Sigmoid colon (tissue), 7 donors: ENCODE data around the gene IGF2. TPM values are rescaled to one million over a fixed set of nuclear protein-coding genes. Genes with fewer than 3 reads are reported as not detected.

ENCODE experiments used
- DNase-seq: peaks from one replicate; pipeline ENCODE4 v3.0.0-alpha.2; 2019
- H3K27ac ChIP-seq, 4 donors: fragments of 200-600 bp; sonication (generic); one replicate each; pipeline ENCODE4 v1.5.1; 2016 to 2019; ENCODE audit warnings: mild to moderate bottlenecking in 1 of 4
- H3K27me3 ChIP-seq, 3 donors: fragments of 200-600 bp; sonication (generic); one replicate each; pipeline ENCODE4 v1.5.1; 2019; ENCODE audit warnings: mild to moderate bottlenecking in 1 of 3
- H3K36me3 ChIP-seq, 4 donors: fragments of 200-600 bp; sonication (generic); one replicate each; pipeline ENCODE4 v1.5.1; 2016 to 2019
- H3K4me1 ChIP-seq, 4 donors: fragments of 200-600 bp; sonication (generic); one replicate each; pipeline ENCODE4 v1.5.1; 2017 to 2019
- H3K4me3 ChIP-seq, 4 donors: fragments of 200-600 bp; sonication (generic); one replicate each; pipeline ENCODE4 v1.5.1; 2017 to 2019; ENCODE audit warnings: mild to moderate bottlenecking in 2 of 4, moderate library complexity in 1 of 4
- H3K9me3 ChIP-seq, 4 donors: fragments of 200-600 bp in 3 of 4; sonication (generic) in 3 of 4; one replicate each; pipeline versions ENCODE4 v1.5.1 to v1.6.1; 2013 to 2019
- EP300 ChIP-seq, 4 donors: sonication (generic); formaldehyde crosslinking; IDR thresholded peaks; one replicate each; pipeline ENCODE4 v1.6.1; 2017; ENCODE audit warnings: antibody characterized with exemption in 4 of 4
- POLR2A ChIP-seq, 2 donors: fragments of 450-650 bp; IDR thresholded peaks; one replicate each; pipeline ENCODE4 v1.6.1; 2016; ENCODE audit warnings: antibody characterized with exemption in 2 of 2, mild to moderate bottlenecking in 2 of 2, moderate library complexity in 2 of 2
- POLR2AphosphoS5 ChIP-seq, 4 donors: sonication (generic); formaldehyde crosslinking; IDR thresholded peaks; one replicate each; pipeline ENCODE4 v1.6.1; 2017; ENCODE audit warnings: antibody characterized with exemption in 4 of 4
- WGBS, 2 donors: extraction: QIAGEN DNeasy Blood & Tissue Kit; methylation state at CpG; one replicate each; pipeline ENCODE4 v1.1.7; 2013; 5-methylcytosine and 5-hydroxymethylcytosine counted together
- intact Hi-C: fragments of 100-400 bp; cut with DNase I; formaldehyde crosslinking; loops from one replicate; pipeline ENCODE4 v1.15.1; 2023
- polyA plus RNA-seq, 3 donors: library from polyadenylated mRNA; stranded (reverse); fragments of 200-250 nt; gene quantifications; one replicate each; pipeline ENCODE4 v1.2.3, GENCODE V29; 2013
- total RNA-seq, 4 donors: library from RNA; depleted of rRNA; stranded (reverse); fragments of >200 nt; gene quantifications; one replicate each; pipeline ENCODE4 v1.1.0, GENCODE V29; 2016
- TF ChIP-seq, protein P1 (sequence below), 4 experiments: fragments of 450-650 bp in 3 of 4; fragments of 200-600 bp in 1 of 4; IDR thresholded peaks; one replicate each; pipeline ENCODE4 v1.5.1; 2016 to 2019; ENCODE audit warnings: antibody characterized with exemption in 4 of 4, mild to moderate bottlenecking in 3 of 4, moderate library complexity in 2 of 4
- donor health status: healthy with polysubstance abuse.
- donor health status: Bipolar disorder and iron deficiency.
- donor health status: healthy.

IGF2 gene
- total and polyA plus RNA-seq, 7 donors = 1.6 to 63.1 (median 13.9) TPM

DNA sequence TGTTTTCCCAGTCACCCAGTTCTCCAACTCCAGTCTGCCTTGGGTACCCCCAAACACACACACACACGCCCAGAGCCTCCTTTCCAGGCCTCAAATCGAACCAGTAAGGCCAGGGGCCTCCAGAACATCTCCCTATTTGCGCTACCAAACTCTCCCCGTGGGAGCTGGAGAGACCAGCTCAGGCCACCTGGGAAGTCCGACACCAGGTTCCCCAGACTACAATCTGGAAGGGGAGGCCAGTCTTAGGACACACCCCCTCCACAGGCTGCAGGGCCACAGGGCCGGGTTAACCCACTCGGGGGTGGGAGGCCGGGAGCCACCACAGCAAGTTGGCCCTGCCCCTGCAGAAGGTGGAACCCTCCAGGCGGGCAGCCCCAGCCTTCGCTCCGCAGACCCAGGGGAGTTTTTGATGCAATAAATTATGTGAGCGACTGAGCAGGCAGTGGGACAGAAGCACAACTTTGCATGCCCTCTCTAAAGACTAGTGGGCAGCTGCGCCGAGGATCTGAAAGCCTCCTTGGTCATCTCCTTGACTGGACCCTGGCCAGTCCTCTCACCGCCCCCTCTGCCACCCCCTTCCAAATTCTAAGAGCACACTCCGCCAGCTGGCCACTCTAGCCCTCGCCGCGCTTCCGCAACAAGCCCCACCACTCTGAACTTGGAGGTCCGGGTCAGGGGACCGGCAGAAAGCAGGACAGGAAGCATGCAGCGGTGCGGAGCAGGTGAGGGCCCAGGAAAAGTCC is 2.8 kb downstream of the IGF2 start:
- Histone ChIP-seq H3K36me3 (no peaks in the 10 kb centered on the region), H3K27me3 (peaks cover 36 to 90% (median 50%) of the 10 kb centered on the region in 3 donors), H3K9me3 (no peaks in the 10 kb centered on the region), H3K4me1 (peaks cover 0 to 35% (median 34%) of the 10 kb centered on the region in 4 donors), H3K4me3 (peak overlapping the region in 2 of 4 donors; percentile 9 to 40), H3K27ac (no peak overlapping the region)
- 49 to 51% methylated on average over 24 of the region's 24 CpGs for WGBS, 2 donors
- DNase-seq = no peak
- intact Hi-C loops = no loop called here
- TF ChIP-seq, protein P1, sequence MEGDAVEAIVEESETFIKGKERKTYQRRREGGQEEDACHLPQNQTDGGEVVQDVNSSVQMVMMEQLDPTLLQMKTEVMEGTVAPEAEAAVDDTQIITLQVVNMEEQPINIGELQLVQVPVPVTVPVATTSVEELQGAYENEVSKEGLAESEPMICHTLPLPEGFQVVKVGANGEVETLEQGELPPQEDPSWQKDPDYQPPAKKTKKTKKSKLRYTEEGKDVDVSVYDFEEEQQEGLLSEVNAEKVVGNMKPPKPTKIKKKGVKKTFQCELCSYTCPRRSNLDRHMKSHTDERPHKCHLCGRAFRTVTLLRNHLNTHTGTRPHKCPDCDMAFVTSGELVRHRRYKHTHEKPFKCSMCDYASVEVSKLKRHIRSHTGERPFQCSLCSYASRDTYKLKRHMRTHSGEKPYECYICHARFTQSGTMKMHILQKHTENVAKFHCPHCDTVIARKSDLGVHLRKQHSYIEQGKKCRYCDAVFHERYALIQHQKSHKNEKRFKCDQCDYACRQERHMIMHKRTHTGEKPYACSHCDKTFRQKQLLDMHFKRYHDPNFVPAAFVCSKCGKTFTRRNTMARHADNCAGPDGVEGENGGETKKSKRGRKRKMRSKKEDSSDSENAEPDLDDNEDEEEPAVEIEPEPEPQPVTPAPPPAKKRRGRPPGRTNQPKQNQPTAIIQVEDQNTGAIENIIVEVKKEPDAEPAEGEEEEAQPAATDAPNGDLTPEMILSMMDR (IDR thresholded peaks at IDR 0.05) = no peak
- TF ChIP-seq EP300 (IDR thresholded peaks at IDR 0.05) (no peak), POLR2A (IDR thresholded peaks at IDR 0.05) (no peak), POLR2AphosphoS5 (IDR thresholded peaks at IDR 0.05) (no peak)

DNA sequence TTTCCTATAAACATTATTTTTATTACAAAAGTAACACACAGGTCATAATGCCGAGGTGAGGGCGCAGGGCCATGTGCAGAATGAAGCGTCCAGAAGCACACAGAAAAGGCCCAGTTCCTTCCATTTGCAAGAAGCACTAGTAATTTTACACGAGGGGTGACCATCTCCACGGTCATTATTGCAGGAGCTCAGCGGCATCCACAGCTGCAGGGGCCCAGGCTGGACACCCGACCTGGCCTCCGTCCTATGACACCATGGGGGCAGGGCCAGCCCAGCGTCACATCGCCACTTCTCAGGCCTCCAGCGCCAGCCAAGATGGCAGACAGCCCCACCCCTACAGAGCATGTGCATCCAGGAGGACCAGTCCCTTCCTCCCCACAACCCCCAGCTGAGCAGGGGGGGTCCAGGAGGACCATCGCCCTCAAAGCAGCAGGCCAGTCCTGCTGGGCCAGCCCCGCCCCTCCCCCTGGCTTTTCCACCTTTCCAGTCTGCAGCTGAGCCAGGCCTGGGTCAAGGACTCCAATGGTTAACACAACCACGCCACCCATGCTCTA is 3.5 kb downstream of the IGF2 start:
- H3K4me1 ChIP-seq = peaks cover 0 to 34% (median 33%) of the 10 kb centered on the region in 4 donors
- H3K4me3 ChIP-seq = no peak overlapping the region
- intact Hi-C loops = no loop called here
- no peaks in the 10 kb centered on the region for H3K36me3 ChIP-seq
- TF ChIP-seq, protein P1 (IDR thresholded peaks at IDR 0.05) = no peak
- TF ChIP-seq EP300 (IDR thresholded peaks at IDR 0.05) = no peak
- TF ChIP-seq POLR2A (IDR thresholded peaks at IDR 0.05) = no peak
- TF ChIP-seq POLR2AphosphoS5 (IDR thresholded peaks at IDR 0.05) = no peak
- WGBS, 2 donors = 70 to 85% methylated on average over 14 of the region's 14 CpGs
- no peaks in the 10 kb centered on the region for H3K9me3 ChIP-seq
- no peak for DNase-seq
- no peak overlapping the region for H3K27ac ChIP-seq
- H3K27me3 ChIP-seq = peaks cover 30 to 84% (median 44%) of the 10 kb centered on the region in 3 donors

DNA sequence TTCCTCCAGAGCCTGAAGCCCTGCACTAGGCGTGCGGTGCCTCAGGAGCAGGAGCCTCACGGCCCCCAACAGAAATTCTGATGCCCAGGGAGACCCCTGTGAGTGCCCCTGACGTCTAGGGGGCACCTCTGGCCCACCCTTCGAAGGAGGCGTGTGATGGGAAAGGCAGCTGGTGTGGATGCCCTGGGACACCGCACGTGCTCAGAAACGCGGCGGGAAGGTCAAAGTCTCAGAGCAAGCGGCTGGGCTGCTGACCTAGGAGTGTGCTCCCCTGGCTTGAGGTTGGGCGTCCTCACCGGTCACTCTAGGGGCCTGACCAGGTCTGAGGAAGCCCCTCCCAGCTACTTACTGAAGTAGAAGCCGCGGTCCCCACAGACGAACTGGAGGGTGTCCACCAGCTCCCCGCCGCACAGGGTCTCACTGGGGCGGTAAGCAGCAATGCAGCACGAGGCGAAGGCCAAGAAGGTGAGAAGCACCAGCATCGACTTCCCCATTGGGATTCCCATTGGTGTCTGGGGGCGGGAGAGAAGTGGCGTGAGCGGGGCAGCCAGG is 4.1 kb downstream of the IGF2 start:
- Histone ChIP-seq H3K9me3 (no peaks in the 10 kb centered on the region), H3K36me3 (no peaks in the 10 kb centered on the region), H3K4me1 (peaks cover 0 to 28% (median 27%) of the 10 kb centered on the region in 4 donors), H3K27me3 (peaks cover 24 to 77% (median 37%) of the 10 kb centered on the region in 3 donors), H3K4me3 (no peak overlapping the region), H3K27ac (no peak overlapping the region)
- TF ChIP-seq POLR2A (IDR thresholded peaks at IDR 0.05) (no peak), POLR2AphosphoS5 (IDR thresholded peaks at IDR 0.05) (no peak), EP300 (IDR thresholded peaks at IDR 0.05) (no peak)
- TF ChIP-seq, protein P1 (IDR thresholded peaks at IDR 0.05) = no peak
- no peak for DNase-seq
- WGBS, 2 donors = 61 to 86% methylated on average over 26 of the region's 26 CpGs
- intact Hi-C loops = no loop called here

DNA sequence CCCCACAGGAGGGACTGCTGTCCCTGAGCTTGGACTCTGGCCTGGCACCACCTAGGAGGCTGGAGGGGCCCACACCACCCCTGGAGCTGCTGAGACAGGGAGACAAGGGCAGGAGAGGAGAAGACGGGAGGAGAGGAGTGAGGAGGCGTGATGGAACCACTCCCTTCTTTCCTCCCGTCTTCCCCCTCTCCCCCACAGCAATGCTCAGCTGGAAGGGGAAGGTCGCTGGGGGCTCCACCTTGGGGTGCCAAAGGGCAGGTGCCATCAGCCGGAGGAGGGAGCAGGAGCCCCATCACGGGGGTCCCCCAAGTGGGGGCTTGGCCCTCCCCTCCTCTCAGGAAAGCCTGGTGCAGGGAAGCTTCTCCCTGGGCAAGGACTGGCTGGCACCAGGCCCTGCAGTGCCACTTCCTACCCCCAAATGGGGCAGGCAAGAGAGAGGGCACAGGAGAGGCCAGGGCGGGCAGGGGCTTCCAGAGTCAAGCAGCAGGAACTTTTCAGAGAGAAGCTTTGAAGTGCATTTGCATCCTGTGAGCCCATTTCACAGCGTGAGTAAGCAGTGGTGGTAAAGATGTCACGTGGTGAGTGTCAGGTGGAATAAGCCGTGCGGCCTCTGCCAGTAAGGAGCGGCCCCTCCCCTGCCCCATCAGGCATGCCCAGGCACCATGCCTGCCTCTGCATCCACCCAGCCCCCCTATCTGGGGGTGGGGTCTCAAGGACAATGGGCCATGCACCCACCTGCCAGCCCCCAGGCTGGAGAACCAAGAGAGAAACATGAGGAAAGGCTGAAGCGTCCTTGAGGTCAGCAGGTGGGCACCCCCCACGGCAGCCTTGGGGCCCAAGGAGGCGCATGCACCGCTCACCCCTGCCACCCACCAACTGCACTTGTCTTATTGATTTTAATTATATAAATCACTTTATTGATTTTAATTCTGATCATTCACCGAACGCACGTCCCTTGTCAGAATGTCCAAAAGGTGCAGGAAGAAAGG is 4.9 kb downstream of the IGF2 start:
- DNase-seq = no peak
- intact Hi-C loops = no loop called here
- WGBS, 2 donors = 50 to 74% methylated on average over 19 of the region's 19 CpGs
- TF ChIP-seq POLR2A (IDR thresholded peaks at IDR 0.05) (no peak), EP300 (IDR thresholded peaks at IDR 0.05) (no peak), POLR2AphosphoS5 (IDR thresholded peaks at IDR 0.05) (no peak)
- TF ChIP-seq, protein P1 (IDR thresholded peaks at IDR 0.05) = no peak
- Histone ChIP-seq H3K9me3 (no peaks in the 10 kb centered on the region), H3K27ac (no peak overlapping the region), H3K36me3 (no peaks in the 10 kb centered on the region), H3K27me3 (peaks cover 17 to 75% (median 30%) of the 10 kb centered on the region in 3 donors), H3K4me3 (no peak overlapping the region), H3K4me1 (peaks cover 0 to 21% (median 21%) of the 10 kb centered on the region in 4 donors)
